Stimulated activated CD4-positive, alpha-beta T cell treated with anti-CD3 and anti-CD28 coated beads, Interleukin-2, amount 100 ng/mL, for 24 hours (primary cell): ENCODE data around the gene MYORG.
"Not testable (repeated sequence)": the region's sequence is repeated elsewhere in the genome, so short reads cannot be mapped to it uniquely, and the experiment has no call there.

Experiments used
- DNase-seq, 2 donors: peaks; one replicate each; pipeline ENCODE4 v3.0.0-alpha.2; 2020

The MYORG gene

GRCh38 chr9:34367751-34368410 lies 8.8 kb downstream of the MYORG start:
- not testable (repeated sequence) for DNase-seq

GRCh38 chr9:34366365-34366764 lies 10.3 kb downstream of the MYORG start:
- no peak for DNase-seq

- DNase-seq, result no peak
Measured at GRCh38 chr9:34365282-34365681, 11.4 kb downstream of the MYORG start.

GRCh38 chr9:34363619-34364351 lies 12.9 kb downstream of the MYORG start:
- DNase-seq, result no peak

GRCh38 chr9:34362614-34363214 lies 14.0 kb downstream of the MYORG start:
- no peak for DNase-seq

GRCh38 chr9:34352957-34353356 lies 23.7 kb downstream of the MYORG start:
- DNase-seq, result not testable (repeated sequence)

- not testable (repeated sequence) for DNase-seq
Measured at GRCh38 chr9:34352122-34352652, 24.5 kb downstream of the MYORG start.

- DNase-seq, result no peak
Measured at GRCh38 chr9:34349324-34349723, 27.4 kb downstream of the MYORG start.

- DNase-seq, result no peak
Measured at GRCh38 chr9:34347800-34348158, 28.9 kb downstream of the MYORG start.

GRCh38 chr9:34346873-34347799 lies 29.6 kb downstream of the MYORG start:
- DNase-seq, result no peak

GRCh38 chr9:34343605-34344004 lies 33.1 kb downstream of the MYORG start:
- DNase-seq, result no peak

- DNase-seq, result no peak
Measured at GRCh38 chr9:34343090-34343489, 33.6 kb downstream of the MYORG start.

- no peak for DNase-seq
Measured at GRCh38 chr9:34341659-34342295, 34.9 kb downstream of the MYORG start.

GRCh38 chr9:34338665-34339385 lies 37.9 kb downstream of the MYORG start:
- DNase-seq, result no peak

- DNase-seq, result not testable (repeated sequence)
Measured at GRCh38 chr9:34338079-34338478, 38.6 kb downstream of the MYORG start.

- no peak for DNase-seq
Measured at GRCh38 chr9:34337403-34337802, 39.3 kb downstream of the MYORG start.

- no peak for DNase-seq
Measured at GRCh38 chr9:34335376-34335775, 41.3 kb downstream of the MYORG start.

- DNase-seq, result no peak
Measured at GRCh38 chr9:34334916-34335315, 41.8 kb downstream of the MYORG start.

GRCh38 chr9:34334337-34334824 lies 42.3 kb downstream of the MYORG start:
- DNase-seq, result no peak

GRCh38 chr9:34333836-34334235 lies 42.9 kb downstream of the MYORG start:
- DNase-seq, result no peak
